Measurements from ENCODE around the gene IDS. TPM values are rescaled to one million over a fixed set of nuclear protein-coding genes. Genes with fewer than 3 reads are reported as not detected.
"Not testable (repeated sequence)": the region's sequence is repeated elsewhere in the genome, so short reads cannot be mapped to it uniquely, and the experiment has no call there.

Gene IDS
- total and polyA plus RNA-seq, 2 of the 8 experiments (the other 6 are each of a cell fraction or from before 2014, with no cell fraction given), result 19.9 to 20.7 TPM

DNA sequence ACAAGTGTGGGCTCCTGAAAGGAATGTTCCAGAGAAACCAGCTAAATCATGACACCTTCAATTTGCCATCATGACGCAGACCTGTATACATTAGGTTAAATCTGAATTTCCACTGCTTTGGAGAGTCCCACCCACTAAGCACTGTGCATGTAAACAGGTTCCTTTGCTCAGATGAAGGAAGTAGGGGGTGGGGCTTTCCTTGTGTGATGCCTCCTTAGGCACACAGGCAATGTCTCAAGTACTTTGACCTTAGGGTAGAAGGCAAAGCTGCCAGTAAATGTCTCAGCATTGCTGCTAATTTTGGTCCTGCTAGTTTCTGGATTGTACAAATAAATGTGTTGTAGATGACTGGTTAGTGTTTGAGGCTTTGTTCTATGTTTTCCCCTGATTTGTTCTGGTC is 41.9 kb upstream of the IDS start:
- H3K14ac ChIP-seq (ENCODE audit: insufficient read length); H3K9ac ChIP-seq (replicated peaks in 1 of 4; ENCODE audit: extremely low read depth in 1 of 4, low read depth in 3 of 4, low read length in 3 of 4); H3K27ac ChIP-seq (ENCODE audit: low read depth, low read length); H3K56ac ChIP-seq (replicated peaks; ENCODE audit: insufficient read length, low read depth, low read length); H3K36me3 ChIP-seq (ENCODE audit: control insufficient read depth in 2 of 4, insufficient read depth in 4 of 4, low read length in 3 of 4); H3K23ac ChIP-seq (ENCODE audit: insufficient read length); H2BK5ac ChIP-seq (ENCODE audit: low read depth, low read length); DNase-seq (ENCODE audit: low read depth in 1 of 2, low spot score in 2 of 2); H3K4me1 ChIP-seq (replicated peaks in 1 of 4; ENCODE audit: control insufficient read depth in 3 of 4, insufficient read depth in 4 of 4, low read length in 3 of 4); H2AFZ ChIP-seq (ENCODE audit: low read length); H3K27me3 ChIP-seq (replicated peaks in 1 of 4; ENCODE audit: control insufficient read depth in 3 of 4, extremely low read depth in 1 of 4, insufficient read depth in 3 of 4, low read length in 3 of 4); H3K4me3 ChIP-seq (ENCODE audit: extremely low read depth in 1 of 4, insufficient read depth in 2 of 4, low read depth in 3 of 4, low read length in 4 of 4); H2BK20ac ChIP-seq (ENCODE audit: low read length); H3K9me3 ChIP-seq (ENCODE audit: insufficient read depth in 2 of 2, low read depth in 1 of 2, low read length in 1 of 2); H3K23me2 ChIP-seq (ENCODE audit: low read depth, low read length); H4K8ac ChIP-seq (ENCODE audit: extremely low read depth, insufficient read depth, low read length); H2BK12ac ChIP-seq (ENCODE audit: low read depth, low read length); H4K91ac ChIP-seq (replicated peaks; ENCODE audit: insufficient read length, low read length); H3K79me1 ChIP-seq (ENCODE audit: low read depth, low read length); CTCF ChIA-PET (ENCODE audit: partially characterized antibody); H2AK5ac ChIP-seq (ENCODE audit: low read depth, low read length); H2BK15ac ChIP-seq (ENCODE audit: low read length); H3K4me2 ChIP-seq (ENCODE audit: insufficient read depth in 1 of 2, low read depth in 2 of 2, low read length in 2 of 2); H4K20me1 ChIP-seq (replicated peaks in 1 of 2; ENCODE audit: control insufficient read depth in 1 of 2, insufficient read depth in 2 of 2, low read length in 2 of 2); FAIRE-seq; H2BK120ac ChIP-seq (replicated peaks; ENCODE audit: low read depth, low read length); H4K5ac ChIP-seq (ENCODE audit: insufficient read length, low read depth, low read length); H3K4ac ChIP-seq (replicated peaks; ENCODE audit: insufficient read length, low read depth, low read length); POLR2A ChIA-PET (ENCODE audit: partially characterized antibody); H3K79me2 ChIP-seq (ENCODE audit: control insufficient read depth in 1 of 2, insufficient read depth in 2 of 2, low read length in 2 of 2); H3K18ac ChIP-seq (ENCODE audit: extremely low read depth, low read length): not testable (repeated sequence)
- WGBS, 2 experiments (ENCODE audit: extremely low coverage in 1 of 2, insufficient coverage in 1 of 2, insufficient read length in 1 of 2, insufficient replicate concordance in 2 of 2, low coverage in 1 of 2, low lambda C conversion rate in 2 of 2, missing lambda C conversion rate in 1 of 2), result 100% methylated on average over 1 of the region's 1 CpG; no CpG with 5 or more reads in 1 of the 2 experiments

All from H1 (cell line).